K562 (cell line): ENCODE data around the gene PPP1CB. TPM values are rescaled to one million over a fixed set of nuclear protein-coding genes. Genes with fewer than 3 reads are reported as not detected.

Experiments used
- EHMT2 ChIP-seq: fragments of 450-650 bp; IDR thresholded peaks from 2 replicates; pipeline ENCODE4 v1.6.1; 2018; ENCODE audit warnings: antibody characterized with exemption
- EP300 ChIP-seq: IDR thresholded peaks from 2 replicates; pipeline ENCODE4 v1.6.1; 2012; ENCODE audit warnings: low read length, improper control_type of control experiment
- FOXP4 ChIP-seq: sonication (generic); formaldehyde crosslinking; IDR thresholded peaks from 2 replicates; pipeline ENCODE4 v1.8.0; 2022; ENCODE audit warnings: mild to moderate bottlenecking, missing genetic modification reagents, borderline replicate concordance
- JUND ChIP-seq, 2 experiments: IDR thresholded peaks; 2 replicates in 1 of 2; 3 replicates in 1 of 2; pipeline ENCODE4 v1.6.1; 2011; ENCODE audit warnings: borderline replicate concordance in 2 of 2, low read depth in 2 of 2, low read length in 2 of 2, improper control_type of control experiment in 1 of 2, missing biosample characterization in 1 of 2, missing genetic modification characterization in 1 of 2, missing genetic modification reagents in 1 of 2
- MECOM ChIP-seq: fragments of 250-450 bp; sonication (Bioruptor Pico); IDR thresholded peaks from 2 replicates; pipeline ENCODE4 v1.8.0; 2022; ENCODE audit warnings: inconsistent platforms
- MEF2A ChIP-seq: IDR thresholded peaks from 2 replicates; pipeline ENCODE4 v1.6.1; 2011; ENCODE audit warnings: low read depth, mild to moderate bottlenecking, low read length, moderate library complexity; ENCODE audit not compliant: control insufficient read depth
- MTA2 ChIP-seq: fragments of 450-650 bp; IDR thresholded peaks from 2 replicates; pipeline ENCODE4 v1.6.1; 2016; ENCODE audit warnings: low read depth
- NBN ChIP-seq: fragments of 450-650 bp; IDR thresholded peaks from 2 replicates; pipeline ENCODE4 v1.6.1; 2016; ENCODE audit warnings: low read depth, mild to moderate bottlenecking
- PCBP2 ChIP-seq: fragments of 200-400 bp; formaldehyde crosslinking; IDR thresholded peaks from 2 replicates; pipeline ENCODE4 v1.6.1; 2018; ENCODE audit warnings: low read length, low read depth, mild to moderate bottlenecking, moderate library complexity; ENCODE audit not compliant: poor library complexity, severe bottlenecking
- PHB2 ChIP-seq: fragments of 450-650 bp; IDR thresholded peaks from 2 replicates; pipeline ENCODE4 v1.6.1; 2017; ENCODE audit warnings: low read depth
- PURB ChIP-seq: sonication (generic); formaldehyde crosslinking; IDR thresholded peaks from 2 replicates; pipeline ENCODE4 v1.9.0; 2021; ENCODE audit warnings: low read depth, mild to moderate bottlenecking, missing genetic modification reagents
- ZBTB7A ChIP-seq: IDR thresholded peaks from 2 replicates; pipeline ENCODE4 v1.6.1; 2011; ENCODE audit warnings: low read depth, mild to moderate bottlenecking, low read length, moderate library complexity, borderline replicate concordance; ENCODE audit not compliant: control insufficient read depth
- ZNF197 ChIP-seq: fragments of 200-800 bp; sonication (Bioruptor generic); IDR thresholded peaks from 2 replicates; pipeline ENCODE4 v1.6.1; 2016; ENCODE audit warnings: low read depth, missing genetic modification characterization, missing compliant biosample characterization
- ZNF431 ChIP-seq: sonication (generic); formaldehyde crosslinking; IDR thresholded peaks from 2 replicates; pipeline ENCODE4 v1.8.0; 2022; ENCODE audit warnings: mild to moderate bottlenecking, missing genetic modification reagents
- ZNF507 ChIP-seq: conservative IDR thresholded peaks from 2 replicates; pipeline ENCODE4 v1.6.1; 2017; ENCODE audit warnings: missing genetic modification characterization, missing compliant biosample characterization
- polyA plus RNA-seq, 8 experiments: library from polyadenylated mRNA; depleted of rRNA in 4 of 8; stranded (reverse) in 5 of 8; unstranded in 3 of 8; fragments of >200 nt; fragmentation: Nextera tagmentation in 2 of 8; fragmentation: Illumina TruSeq in 1 of 8; extraction: Ambion mirVana in 2 of 8; extraction: Trizol in 1 of 8; gene quantifications; 2 replicates each; pipeline versions ENCODE4 v1.2.1 to v1.2.3, GENCODE V29; 2011 to 2014; ENCODE audit warnings: inconsistent platforms in 1 of 8, missing spikeins in 1 of 8
- total RNA-seq, 7 experiments: library from RNA; depleted of rRNA in 6 of 7; stranded (reverse); fragments of >200 nt in 6 of 7; fragmentation: Illumina TruSeq in 2 of 7; extraction: Trizol in 2 of 7; gene quantifications; 2 replicates each; pipeline versions ENCODE4 v1.2.1 to v1.2.3, GENCODE V29; 2011 to 2021; ENCODE audit warnings: low replicate concordance in 1 of 7
- TF ChIP-seq, protein P1 (sequence below): sonication (generic); formaldehyde crosslinking; IDR thresholded peaks from 2 replicates; pipeline ENCODE4 v1.8.0; 2023; ENCODE audit warnings: mild to moderate bottlenecking, missing genetic modification reagents
- TF ChIP-seq, protein P2 (sequence below): IDR thresholded peaks from 2 replicates; pipeline ENCODE4 v1.6.1; 2012; ENCODE audit warnings: low read depth, low read length, improper control_type of control experiment, borderline replicate concordance
- TF ChIP-seq, protein P3 (sequence below): fragments of 450-650 bp; formaldehyde crosslinking; IDR thresholded peaks from 2 replicates; pipeline ENCODE4 v1.4.0; 2020; ENCODE audit warnings: mild to moderate bottlenecking, moderate library complexity

The PPP1CB gene
- total and polyA plus RNA-seq, 9 of the 15 experiments (the other 6 are each of a cell fraction or from before 2014, with no cell fraction given), result 25.6 to 118 (median 58.9) TPM

DNA sequence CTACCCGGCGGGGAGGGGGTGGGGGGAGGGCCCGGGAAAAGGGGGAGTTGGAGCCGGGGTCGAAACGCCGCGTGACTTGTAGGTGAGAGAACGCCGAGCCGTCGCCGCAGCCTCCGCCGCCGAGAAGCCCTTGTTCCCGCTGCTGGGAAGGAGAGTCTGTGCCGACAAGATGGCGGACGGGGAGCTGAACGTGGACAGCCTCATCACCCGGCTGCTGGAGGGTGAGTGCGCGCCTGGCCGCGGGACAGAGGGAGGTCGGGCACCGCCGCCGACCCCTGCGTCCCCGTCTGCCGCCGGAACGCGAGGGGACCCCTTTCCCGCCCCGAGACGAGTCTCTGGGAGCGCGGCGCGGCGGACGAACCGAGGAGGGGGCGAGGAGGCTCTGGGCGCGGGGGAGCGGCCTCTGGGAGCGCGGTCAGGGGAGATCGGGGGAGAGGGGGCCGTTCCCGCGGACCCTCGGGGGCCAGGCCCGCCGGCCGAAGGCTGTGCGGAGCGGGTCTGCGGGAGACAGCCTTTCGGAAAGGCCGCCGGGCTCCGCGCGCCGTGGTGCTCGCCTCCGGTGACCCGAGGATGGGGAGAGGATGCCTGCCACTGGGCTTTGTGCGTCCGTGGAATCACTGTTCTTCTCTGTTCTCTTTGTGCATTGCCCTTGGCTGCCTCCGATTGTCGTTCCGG lies 463 bp downstream of the PPP1CB start (continued):
- TF ChIP-seq, protein P1, sequence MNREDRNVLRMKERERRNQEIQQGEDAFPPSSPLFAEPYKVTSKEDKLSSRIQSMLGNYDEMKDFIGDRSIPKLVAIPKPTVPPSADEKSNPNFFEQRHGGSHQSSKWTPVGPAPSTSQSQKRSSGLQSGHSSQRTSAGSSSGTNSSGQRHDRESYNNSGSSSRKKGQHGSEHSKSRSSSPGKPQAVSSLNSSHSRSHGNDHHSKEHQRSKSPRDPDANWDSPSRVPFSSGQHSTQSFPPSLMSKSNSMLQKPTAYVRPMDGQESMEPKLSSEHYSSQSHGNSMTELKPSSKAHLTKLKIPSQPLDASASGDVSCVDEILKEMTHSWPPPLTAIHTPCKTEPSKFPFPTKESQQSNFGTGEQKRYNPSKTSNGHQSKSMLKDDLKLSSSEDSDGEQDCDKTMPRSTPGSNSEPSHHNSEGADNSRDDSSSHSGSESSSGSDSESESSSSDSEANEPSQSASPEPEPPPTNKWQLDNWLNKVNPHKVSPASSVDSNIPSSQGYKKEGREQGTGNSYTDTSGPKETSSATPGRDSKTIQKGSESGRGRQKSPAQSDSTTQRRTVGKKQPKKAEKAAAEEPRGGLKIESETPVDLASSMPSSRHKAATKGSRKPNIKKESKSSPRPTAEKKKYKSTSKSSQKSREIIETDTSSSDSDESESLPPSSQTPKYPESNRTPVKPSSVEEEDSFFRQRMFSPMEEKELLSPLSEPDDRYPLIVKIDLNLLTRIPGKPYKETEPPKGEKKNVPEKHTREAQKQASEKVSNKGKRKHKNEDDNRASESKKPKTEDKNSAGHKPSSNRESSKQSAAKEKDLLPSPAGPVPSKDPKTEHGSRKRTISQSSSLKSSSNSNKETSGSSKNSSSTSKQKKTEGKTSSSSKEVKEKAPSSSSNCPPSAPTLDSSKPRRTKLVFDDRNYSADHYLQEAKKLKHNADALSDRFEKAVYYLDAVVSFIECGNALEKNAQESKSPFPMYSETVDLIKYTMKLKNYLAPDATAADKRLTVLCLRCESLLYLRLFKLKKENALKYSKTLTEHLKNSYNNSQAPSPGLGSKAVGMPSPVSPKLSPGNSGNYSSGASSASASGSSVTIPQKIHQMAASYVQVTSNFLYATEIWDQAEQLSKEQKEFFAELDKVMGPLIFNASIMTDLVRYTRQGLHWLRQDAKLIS (CRISPR knock-in tag), result 0 out of 2 replicates have a peak, but pooled peaks have one; percentile 38
- TF ChIP-seq PURB (CRISPR knock-in tag) (no peak), PCBP2 (no peak), MECOM (CRISPR knock-in tag) (no peak), MTA2 (no peak), MEF2A (no peak), ZNF197 (CRISPR knock-in tag) (no peak), ZNF507 (no peak), ZNF431 (0 out of 2 replicates have a peak, but pooled peaks have one; percentile 9), ZBTB7A (no peak; the same call in 1 of the 2 replicates), JUND (IDR thresholded peaks at IDR 0.05; ENCODE audit: borderline replicate concordance, low read depth, low read length) (no peak), JUND (tag; IDR thresholded peaks at IDR 0.05; ENCODE audit: borderline replicate concordance, low read depth, low read length) (no peak), PHB2 (no peak), EHMT2 (no peak), NBN (no peak), FOXP4 (CRISPR knock-in tag) (no peak), EP300 (no peak)
- TF ChIP-seq, protein P2, sequence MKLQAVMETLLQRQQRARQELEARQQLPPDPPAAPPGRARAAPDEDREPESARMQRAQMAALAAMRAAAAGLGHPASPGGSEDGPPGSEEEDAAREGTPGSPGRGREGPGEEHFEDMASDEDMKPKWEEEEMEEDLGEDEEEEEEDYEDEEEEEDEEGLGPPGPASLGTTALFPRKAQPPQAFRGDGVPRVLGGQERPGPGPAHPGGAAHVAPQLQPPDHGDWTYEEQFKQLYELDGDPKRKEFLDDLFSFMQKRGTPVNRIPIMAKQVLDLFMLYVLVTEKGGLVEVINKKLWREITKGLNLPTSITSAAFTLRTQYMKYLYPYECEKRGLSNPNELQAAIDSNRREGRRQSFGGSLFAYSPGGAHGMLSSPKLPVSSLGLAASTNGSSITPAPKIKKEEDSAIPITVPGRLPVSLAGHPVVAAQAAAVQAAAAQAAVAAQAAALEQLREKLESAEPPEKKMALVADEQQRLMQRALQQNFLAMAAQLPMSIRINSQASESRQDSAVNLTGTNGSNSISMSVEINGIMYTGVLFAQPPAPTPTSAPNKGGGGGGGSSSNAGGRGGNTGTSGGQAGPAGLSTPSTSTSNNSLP, result no peak
- TF ChIP-seq, protein P3, sequence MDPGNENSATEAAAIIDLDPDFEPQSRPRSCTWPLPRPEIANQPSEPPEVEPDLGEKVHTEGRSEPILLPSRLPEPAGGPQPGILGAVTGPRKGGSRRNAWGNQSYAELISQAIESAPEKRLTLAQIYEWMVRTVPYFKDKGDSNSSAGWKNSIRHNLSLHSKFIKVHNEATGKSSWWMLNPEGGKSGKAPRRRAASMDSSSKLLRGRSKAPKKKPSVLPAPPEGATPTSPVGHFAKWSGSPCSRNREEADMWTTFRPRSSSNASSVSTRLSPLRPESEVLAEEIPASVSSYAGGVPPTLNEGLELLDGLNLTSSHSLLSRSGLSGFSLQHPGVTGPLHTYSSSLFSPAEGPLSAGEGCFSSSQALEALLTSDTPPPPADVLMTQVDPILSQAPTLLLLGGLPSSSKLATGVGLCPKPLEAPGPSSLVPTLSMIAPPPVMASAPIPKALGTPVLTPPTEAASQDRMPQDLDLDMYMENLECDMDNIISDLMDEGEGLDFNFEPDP (CRISPR knock-in tag), result no peak
